HG03064 (cell line): ENCODE data around the gene STAT6.

Experiments used
- ATAC-seq: cut with Tn5 transposase; IDR thresholded peaks from one replicate; pipeline ENCODE4 v1.9.1; 2021; ENCODE audit warnings: low read depth; ENCODE audit not compliant: unreplicated experiment

Gene STAT6

DNA sequence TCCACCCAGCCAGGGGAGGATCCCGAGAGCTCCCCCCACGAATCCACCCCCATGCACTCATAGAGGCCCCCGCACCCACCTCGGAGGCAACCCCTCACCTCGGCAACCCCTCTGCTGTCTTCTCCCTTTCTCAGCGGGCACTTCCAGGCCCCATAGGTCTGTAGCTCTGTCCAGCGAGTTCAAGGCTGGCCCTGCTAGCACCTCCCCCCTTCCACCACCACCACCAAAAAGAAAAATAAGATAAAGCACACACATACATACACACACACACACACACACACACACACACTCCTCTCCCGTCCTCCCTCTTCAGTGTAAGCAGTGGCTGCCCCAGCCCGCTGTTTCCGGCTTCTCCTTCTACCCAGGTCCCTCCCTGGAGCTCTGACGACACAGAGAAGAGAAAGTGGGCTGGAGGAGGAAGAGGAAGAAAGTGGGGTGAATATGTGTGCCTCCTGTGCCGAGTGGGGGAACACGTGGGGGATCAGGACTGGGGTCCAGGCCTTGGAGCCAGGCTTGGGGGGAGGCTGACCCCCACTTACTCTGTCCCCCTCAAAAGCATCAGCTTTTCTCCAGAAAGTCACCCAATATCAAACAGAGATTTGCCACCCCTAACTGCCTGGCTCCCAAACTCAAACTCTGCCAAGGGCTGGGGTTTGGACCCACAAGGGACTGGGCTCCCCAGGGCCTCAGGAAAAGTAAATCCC lies at the start of gene STAT6:
Gene STAT6, minus strand, starts transcription at position 332 of the 704 bp plus-strand sequence. CDS start 3,084 bp downstream, outside the sequence.
- ATAC-seq: peak; percentile 48

DNA sequence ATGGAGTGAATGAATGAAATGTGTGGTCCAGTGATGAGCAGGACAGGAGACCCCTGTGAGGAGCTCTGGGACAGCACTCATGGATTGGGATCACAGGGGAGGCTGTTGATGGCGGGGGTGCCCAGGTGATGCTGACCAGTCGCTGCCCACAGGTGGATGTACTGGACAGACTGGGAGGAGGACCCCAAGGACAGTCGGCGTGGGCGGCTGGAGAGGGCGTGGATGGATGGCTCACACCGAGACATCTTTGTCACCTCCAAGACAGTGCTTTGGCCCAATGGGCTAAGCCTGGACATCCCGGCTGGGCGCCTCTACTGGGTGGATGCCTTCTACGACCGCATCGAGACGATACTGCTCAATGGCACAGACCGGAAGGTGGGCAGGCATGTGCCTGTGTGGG lies 49.6 kb upstream of the STAT6 start:
- no peak for ATAC-seq

DNA sequence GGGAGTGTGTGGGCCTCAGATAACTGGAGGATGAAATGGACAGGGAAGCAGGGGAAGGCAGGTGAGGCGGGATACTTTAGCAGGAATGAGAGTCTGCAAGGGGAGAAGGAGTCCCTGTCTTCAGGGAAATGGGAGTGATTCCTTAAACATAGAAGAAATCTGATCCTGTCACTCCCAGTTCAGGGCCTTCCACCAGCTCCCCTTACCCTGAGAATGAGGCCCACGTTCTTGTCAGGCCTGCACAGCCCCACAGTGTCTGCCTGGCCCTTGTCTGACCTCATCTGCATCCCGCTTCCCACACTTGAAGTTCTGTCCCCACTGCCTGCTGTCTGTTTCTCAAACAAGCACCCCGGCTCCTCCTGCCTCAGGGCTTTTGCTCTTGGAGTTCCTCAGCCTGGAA lies 48.9 kb upstream of the STAT6 start:
- no peak for ATAC-seq

- ATAC-seq: no peak
Measured at GRCh38 chr12:57159311-57159710, 48.1 kb upstream of the STAT6 start.

DNA sequence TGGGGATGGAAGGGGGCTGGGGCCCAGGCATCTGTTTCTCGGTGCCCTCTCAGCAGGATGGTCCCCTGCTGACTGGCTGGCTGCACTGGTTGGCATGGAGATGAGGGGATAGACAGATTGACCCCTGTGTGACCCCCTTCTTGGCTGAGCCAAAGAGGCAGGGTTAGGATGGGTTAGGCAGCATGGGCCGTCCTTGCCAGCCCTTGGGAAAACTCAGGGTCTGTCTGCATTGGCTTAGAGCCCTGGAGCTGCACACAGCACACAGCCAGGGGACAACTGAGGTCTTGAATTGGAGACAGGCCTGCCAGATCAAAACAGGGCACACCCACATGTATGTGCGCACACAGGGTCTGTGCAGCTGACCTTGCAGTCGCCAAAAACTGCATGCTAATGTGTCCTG lies 47.5 kb upstream of the STAT6 start:
- ATAC-seq: no peak

DNA sequence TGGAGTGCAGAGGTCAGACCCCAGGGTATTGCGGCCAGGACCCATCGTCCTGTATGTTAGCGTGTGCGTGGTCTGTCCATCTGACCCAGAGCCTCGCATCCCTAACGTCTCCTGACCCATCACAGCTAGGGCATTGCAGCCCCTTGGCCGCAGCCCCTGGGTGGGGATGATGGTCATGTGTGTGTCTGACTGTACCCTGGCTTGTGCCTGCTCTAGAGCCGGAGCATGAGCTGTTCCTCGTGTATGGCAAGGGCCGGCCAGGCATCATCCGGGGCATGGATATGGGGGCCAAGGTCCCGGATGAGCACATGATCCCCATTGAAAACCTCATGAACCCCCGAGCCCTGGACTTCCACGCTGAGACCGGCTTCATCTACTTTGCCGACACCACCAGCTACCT lies 47.0 kb upstream of the STAT6 start:
- ATAC-seq: no peak

- no peak for ATAC-seq
Measured at GRCh38 chr12:57157588-57158173, 46.5 kb upstream of the STAT6 start.

- no peak for ATAC-seq
Measured at GRCh38 chr12:57156701-57157403, 45.7 kb upstream of the STAT6 start.

- ATAC-seq: no peak
Measured at GRCh38 chr12:57154804-57155434, 43.8 kb upstream of the STAT6 start.

DNA sequence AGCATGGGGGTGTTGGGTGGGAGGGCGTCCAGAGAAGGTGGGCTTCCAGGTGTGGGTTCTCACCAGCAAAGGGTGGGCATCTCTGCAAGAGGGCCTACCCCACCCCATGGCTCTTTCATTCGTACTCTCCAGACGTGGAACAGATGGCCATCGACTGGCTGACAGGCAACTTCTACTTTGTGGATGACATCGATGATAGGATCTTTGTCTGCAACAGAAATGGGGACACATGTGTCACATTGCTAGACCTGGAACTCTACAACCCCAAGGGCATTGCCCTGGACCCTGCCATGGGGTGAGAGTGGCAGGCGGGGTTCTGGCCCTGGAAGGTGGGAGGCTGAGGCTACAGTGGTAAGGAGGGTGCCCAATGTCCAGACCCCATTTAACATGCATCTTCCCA lies 42.9 kb upstream of the STAT6 start:
- no peak for ATAC-seq

DNA sequence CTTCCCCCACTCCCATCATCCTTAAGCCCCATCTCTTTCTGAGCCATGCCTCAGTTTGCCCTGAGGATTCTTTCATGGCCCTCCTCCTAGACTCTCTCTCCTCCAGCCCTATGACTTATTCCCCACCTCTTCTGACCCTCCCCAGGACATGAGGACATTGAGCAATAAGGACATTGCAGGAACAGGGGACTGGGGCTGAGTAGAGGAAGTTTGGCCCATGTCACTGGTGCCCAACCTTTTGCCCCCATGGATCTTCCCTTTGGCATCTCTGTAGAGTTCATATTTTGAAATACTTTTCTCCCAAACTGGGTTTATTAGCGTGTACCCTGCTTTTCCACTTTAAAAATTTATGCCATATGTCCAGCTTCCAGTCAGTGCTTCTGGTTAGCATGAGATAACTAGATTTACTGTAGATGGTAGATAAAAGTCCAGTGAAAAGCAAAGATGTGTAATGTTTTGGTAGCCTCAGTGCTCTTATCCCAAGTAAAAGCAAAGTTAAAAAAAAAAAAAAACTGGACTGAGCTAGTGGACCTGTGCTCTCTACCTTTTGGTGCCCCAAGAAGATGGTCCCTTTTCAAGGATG lies 42.3 kb upstream of the STAT6 start:
- ATAC-seq: no peak

DNA sequence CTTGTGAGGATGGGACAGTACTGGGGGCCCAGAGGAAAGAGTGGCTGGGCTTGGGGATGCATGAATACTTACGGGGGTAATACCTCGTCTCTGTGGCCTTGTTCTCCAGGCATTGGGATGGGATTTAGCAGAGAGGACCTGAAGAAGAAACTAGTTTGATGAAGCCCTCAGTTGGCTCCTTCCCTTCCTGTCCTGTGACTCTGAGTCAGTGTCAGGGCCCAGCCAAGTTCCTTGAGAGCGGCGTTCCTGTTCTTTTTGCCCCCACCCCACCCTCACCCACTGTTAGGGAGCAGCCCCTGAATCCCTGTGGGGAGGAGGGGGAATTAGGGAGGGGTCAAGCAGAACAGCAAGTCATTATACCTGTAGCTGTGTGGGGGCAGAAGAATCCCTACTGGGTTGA lies 41.5 kb upstream of the STAT6 start:
- ATAC-seq: no peak

GRCh38 chr12:57151741-57152630 lies 40.8 kb upstream of the STAT6 start:
- no peak for ATAC-seq

DNA sequence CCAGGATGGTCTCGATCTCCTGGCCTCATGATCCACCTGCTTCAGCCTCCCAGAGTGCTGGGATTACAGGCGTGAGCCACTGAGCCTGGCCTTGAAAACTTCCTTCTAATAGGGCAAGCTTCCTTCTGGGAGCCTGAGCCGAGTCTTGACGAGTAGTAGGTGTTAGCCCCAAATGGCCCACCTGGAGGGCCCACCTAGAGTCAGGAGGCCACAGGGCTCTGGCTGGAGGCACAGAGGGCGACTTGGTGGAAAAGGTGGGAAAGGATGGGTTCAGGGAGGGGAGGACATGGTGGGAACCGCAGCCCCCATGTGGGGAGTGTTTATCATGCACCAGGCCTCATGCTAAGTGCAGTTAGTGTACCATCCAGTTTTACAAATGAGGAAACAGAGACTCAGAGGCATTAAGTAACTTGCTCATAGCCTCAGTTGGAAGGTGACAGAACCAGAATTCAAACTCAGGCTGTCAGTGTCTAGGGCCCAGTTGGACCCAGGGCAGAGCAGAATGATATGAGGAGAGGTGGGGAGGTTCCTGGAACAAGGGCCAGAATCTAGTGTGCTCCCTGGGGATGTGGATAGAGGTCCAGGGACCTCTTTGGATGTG lies 39.3 kb upstream of the STAT6 start:
- ATAC-seq: no peak

GRCh38 chr12:57149245-57149900 lies 38.2 kb upstream of the STAT6 start:
- ATAC-seq: no peak

- ATAC-seq: no peak
Measured at GRCh38 chr12:57148469-57149244, 37.5 kb upstream of the STAT6 start.

DNA sequence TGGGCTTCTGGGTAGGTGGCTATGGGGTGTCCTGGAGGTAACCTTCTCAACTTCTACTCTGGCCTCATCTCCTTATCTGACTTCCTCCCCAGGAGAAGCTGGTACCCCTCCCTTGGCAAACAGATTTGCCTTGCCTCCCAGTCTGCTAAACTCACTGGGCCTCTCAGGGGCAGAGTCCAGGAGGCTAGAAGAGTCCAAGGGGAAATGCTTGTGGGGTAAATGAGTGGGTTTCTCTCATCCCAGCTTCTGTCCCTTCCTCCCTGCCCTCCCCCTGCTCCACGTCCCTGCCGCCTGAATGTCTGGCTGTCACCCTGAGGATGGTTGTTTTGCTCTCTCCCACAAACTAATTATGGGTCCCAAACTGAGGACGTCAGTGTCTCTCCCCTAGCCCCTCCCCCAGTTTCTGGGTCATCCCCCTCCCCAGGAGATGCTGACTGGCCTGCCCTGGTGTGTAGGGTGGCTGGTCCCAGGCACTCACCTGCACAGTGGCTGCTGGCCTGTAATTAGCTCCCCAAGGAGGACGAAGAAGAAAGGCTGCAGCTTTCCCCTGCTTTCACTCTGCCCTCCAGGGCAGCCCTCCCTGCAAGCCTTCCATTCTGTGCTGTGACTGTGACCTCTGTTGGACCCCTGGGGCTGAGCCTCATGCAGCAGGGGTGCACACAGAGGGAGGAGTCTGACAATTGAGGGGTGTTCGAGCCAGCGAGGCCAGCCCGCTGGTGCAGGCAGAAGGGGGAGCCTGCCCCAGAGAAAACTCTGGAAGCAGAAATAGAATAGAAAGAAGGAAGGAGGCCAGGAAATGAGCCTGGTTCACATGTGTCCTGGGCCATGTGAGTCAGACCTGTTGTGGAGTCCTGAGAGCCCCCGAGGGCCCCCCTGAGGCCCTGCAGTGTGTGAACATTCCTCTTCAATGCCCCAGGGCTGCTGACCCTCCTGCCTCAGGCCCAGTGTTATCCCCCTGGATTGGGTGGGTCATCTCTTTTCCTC lies 36.1 kb upstream of the STAT6 start, which contains the start of gene LRP1-AS:
Gene LRP1-AS, minus strand, starts transcription at position 659 of the 984 bp plus-strand sequence.
- ATAC-seq: no peak
